ENCODE data around the gene FLNB. TPM values are rescaled to one million over a fixed set of nuclear protein-coding genes. Genes with fewer than 3 reads are reported as not detected.

Gene FLNB
- total and polyA plus RNA-seq, 10 of the 15 experiments (the other 5 are each of a cell fraction or from before 2014, with no cell fraction given), result 13.6 to 51.8 (median 26.4) TPM

DNA sequence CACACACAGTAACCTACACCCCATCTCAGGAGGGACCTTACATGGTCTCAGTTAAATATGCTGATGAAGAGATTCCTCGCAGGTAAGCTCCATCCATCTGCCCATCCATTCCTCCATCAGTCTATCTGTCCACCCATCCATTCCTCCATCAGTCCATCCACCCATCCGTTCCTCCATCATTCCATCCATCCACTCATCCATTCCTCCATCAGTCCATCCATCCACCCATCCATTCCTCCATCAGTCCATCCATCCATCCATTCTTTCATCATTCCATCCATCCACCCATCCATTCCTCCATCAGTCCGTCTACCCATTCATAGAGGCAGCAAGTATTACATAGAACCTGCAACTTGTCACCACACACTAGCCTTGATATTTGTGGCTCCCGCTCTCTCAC lies 124.6 kb downstream of the FLNB start:
- FAIRE-seq (no peak), ATAC-seq (no peak), DNase-seq (ENCODE audit: low read depth, low spot score) (no peak)
- no peak overlapping the region for H3K4me3 ChIP-seq
- H3K4me2 ChIP-seq (ENCODE audit: control insufficient read depth, insufficient read depth), result no peak overlapping the region
- no peak overlapping the region for H3K27ac ChIP-seq (ENCODE audit: control insufficient read depth, insufficient read depth)
- in situ Hi-C loops (cut with MboI) (no loop called here), intact Hi-C loops (cut with micrococcal nuclease; ENCODE audit: unreplicated experiment) (no loop called here)
- H3K4me1 ChIP-seq (ENCODE audit: control insufficient read depth, insufficient read depth, low read length), result no peaks in the 10 kb centered on the region
- H3K27me3 ChIP-seq (replicated peaks in 1 of 2; ENCODE audit: control insufficient read depth in 2 of 2, insufficient read depth in 2 of 2, low read length in 1 of 2), result no peaks in the 10 kb centered on the region
- CTCF ChIA-PET, result interaction anchor here (0.7 to 1.3 kb wide), 3 partner anchors 35 to 170 kb away, joined by 3 to 5 read pairs (median 3); partner anchors contain the start of gene FLNB
- H3K9me3 ChIP-seq (replicated peaks; ENCODE audit: control insufficient read depth, insufficient read depth, low read length), result no peaks in the 10 kb centered on the region
- H3K36me3 ChIP-seq (ENCODE audit: control insufficient read depth in 2 of 2, insufficient read depth in 2 of 2, low read length in 1 of 2), result peaks cover 7 to 15% of the 10 kb centered on the region in 2 experiments
- no peak overlapping the region for H3K9ac ChIP-seq (ENCODE audit: control insufficient read depth, insufficient read depth, low read length)
- SMC1A ChIA-PET (ENCODE audit: uncharacterized antibody, unreplicated experiment), result interaction anchor here (0.8 to 1.9 kb wide), 5 partner anchors 20 to 953 kb away, joined by 3 to 9 read pairs (median 5); partner anchors contain the start of gene FLNB
- no peak overlapping the region for H2AFZ ChIP-seq (ENCODE audit: control insufficient read depth, low read depth, low read length)
- WGBS (ENCODE audit: insufficient coverage, insufficient replicate concordance, low lambda C conversion rate, missing lambda C conversion rate), result 83% methylated on average over 4 of the region's 4 CpGs
- BruUV-seq (replicated peaks), result no TSS peak
- RAD21 ChIA-PET (ENCODE audit: unreplicated experiment), result no interaction called here
- H3K79me2 ChIP-seq (ENCODE audit: control insufficient read depth, insufficient read depth, low read length), result no peaks in the 10 kb centered on the region
- H4K20me1 ChIP-seq (ENCODE audit: control insufficient read depth, insufficient read depth), result no peaks in the 10 kb centered on the region
- POLR2A ChIA-PET, result interaction anchor here (0.8 kb wide), 1 partner anchor 33 kb away, joined by 3 read pairs; no protein-coding TSS in a partner anchor
- TF ChIP-seq, protein P1, sequence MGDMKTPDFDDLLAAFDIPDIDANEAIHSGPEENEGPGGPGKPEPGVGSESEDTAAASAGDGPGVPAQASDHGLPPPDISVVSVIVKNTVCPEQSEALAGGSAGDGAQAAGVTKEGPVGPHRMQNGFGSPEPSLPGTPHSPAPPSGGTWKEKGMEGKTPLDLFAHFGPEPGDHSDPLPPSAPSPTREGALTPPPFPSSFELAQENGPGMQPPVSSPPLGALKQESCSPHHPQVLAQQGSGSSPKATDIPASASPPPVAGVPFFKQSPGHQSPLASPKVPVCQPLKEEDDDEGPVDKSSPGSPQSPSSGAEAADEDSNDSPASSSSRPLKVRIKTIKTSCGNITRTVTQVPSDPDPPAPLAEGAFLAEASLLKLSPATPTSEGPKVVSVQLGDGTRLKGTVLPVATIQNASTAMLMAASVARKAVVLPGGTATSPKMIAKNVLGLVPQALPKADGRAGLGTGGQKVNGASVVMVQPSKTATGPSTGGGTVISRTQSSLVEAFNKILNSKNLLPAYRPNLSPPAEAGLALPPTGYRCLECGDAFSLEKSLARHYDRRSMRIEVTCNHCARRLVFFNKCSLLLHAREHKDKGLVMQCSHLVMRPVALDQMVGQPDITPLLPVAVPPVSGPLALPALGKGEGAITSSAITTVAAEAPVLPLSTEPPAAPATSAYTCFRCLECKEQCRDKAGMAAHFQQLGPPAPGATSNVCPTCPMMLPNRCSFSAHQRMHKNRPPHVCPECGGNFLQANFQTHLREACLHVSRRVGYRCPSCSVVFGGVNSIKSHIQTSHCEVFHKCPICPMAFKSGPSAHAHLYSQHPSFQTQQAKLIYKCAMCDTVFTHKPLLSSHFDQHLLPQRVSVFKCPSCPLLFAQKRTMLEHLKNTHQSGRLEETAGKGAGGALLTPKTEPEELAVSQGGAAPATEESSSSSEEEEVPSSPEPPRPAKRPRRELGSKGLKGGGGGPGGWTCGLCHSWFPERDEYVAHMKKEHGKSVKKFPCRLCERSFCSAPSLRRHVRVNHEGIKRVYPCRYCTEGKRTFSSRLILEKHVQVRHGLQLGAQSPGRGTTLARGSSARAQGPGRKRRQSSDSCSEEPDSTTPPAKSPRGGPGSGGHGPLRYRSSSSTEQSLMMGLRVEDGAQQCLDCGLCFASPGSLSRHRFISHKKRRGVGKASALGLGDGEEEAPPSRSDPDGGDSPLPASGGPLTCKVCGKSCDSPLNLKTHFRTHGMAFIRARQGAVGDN (IDR thresholded peaks at IDR 0.05), result no peak
- TF ChIP-seq RCOR1 (conservative IDR thresholded peaks at IDR 0.05; ENCODE audit: low read depth, low read length) (no peak), EGR1 (IDR thresholded peaks at IDR 0.05; ENCODE audit: borderline replicate concordance in 1 of 2, low read depth in 2 of 2, low read length in 2 of 2) (no peak), ZNF384 (IDR thresholded peaks at IDR 0.05; ENCODE audit: borderline replicate concordance, low read depth, low read length) (no peak), HDAC2 (IDR thresholded peaks at IDR 0.05) (no peak), SRF (IDR thresholded peaks at IDR 0.05; ENCODE audit: low read depth in 2 of 2, low read length in 2 of 2) (no peak), IRF5 (IDR thresholded peaks at IDR 0.05; ENCODE audit: borderline replicate concordance) (no peak)
- TF ChIP-seq, protein P2, sequence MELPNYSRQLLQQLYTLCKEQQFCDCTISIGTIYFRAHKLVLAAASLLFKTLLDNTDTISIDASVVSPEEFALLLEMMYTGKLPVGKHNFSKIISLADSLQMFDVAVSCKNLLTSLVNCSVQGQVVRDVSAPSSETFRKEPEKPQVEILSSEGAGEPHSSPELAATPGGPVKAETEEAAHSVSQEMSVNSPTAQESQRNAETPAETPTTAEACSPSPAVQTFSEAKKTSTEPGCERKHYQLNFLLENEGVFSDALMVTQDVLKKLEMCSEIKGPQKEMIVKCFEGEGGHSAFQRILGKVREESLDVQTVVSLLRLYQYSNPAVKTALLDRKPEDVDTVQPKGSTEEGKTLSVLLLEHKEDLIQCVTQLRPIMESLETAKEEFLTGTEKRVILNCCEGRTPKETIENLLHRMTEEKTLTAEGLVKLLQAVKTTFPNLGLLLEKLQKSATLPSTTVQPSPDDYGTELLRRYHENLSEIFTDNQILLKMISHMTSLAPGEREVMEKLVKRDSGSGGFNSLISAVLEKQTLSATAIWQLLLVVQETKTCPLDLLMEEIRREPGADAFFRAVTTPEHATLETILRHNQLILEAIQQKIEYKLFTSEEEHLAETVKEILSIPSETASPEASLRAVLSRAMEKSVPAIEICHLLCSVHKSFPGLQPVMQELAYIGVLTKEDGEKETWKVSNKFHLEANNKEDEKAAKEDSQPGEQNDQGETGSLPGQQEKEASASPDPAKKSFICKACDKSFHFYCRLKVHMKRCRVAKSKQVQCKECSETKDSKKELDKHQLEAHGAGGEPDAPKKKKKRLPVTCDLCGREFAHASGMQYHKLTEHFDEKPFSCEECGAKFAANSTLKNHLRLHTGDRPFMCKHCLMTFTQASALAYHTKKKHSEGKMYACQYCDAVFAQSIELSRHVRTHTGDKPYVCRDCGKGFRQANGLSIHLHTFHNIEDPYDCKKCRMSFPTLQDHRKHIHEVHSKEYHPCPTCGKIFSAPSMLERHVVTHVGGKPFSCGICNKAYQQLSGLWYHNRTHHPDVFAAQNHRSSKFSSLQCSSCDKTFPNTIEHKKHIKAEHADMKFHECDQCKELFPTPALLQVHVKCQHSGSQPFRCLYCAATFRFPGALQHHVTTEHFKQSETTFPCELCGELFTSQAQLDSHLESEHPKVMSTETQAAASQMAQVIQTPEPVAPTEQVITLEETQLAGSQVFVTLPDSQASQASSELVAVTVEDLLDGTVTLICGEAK (IDR thresholded peaks at IDR 0.05; ENCODE audit: borderline replicate concordance), result no peak

Measured in GM12878 (cell line).